ENCODE data around the gene SFMBT2.

The SFMBT2 gene

DNA sequence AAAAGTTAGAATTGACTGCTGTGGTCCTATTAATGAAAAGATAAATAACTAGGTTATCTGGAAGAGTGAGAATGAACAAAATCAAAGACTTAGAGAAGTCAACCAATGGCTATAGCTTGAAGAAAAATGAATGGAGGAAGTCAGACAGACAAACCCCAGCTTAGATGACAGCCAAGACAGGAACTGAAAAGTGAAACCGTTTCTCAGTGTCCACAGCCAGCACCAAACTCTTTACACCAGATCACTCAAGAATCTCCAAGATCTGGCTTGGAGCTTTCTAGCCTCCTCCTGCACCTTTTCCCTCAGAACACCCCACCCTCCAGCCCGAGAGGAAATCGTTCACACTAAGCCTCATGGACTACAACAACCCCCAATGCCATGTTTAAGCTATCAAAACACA is 167.0 kb downstream of the SFMBT2 start:
- no peaks in the 10 kb centered on the region for H3K27me3 ChIP-seq (ENCODE audit: insufficient read depth, low read length)
- H3K79me2 ChIP-seq (ENCODE audit: control insufficient read depth, insufficient read depth, low read length, unreplicated experiment) = no peaks in the 10 kb centered on the region
- H3K4me3 ChIP-seq (ENCODE audit: low read depth, low read length) = no peak overlapping the region
- no peaks in the 10 kb centered on the region for H3K4me1 ChIP-seq (ENCODE audit: control insufficient read depth, insufficient read depth, low read length, unreplicated experiment)
- H2AFZ ChIP-seq (ENCODE audit: low read length, unreplicated experiment) = no peak overlapping the region
- no peaks in the 10 kb centered on the region for H3K36me3 ChIP-seq (ENCODE audit: insufficient read depth, low read length)
- H3K27ac ChIP-seq (ENCODE audit: low read depth, low read length) = no peak overlapping the region

GRCh38 chr10:7243139-7243538 is 167.7 kb downstream of the SFMBT2 start:
- Histone ChIP-seq H3K4me1 (ENCODE audit: control insufficient read depth, insufficient read depth, low read length, unreplicated experiment) (no peaks in the 10 kb centered on the region), H3K27ac (ENCODE audit: low read depth, low read length) (no peak overlapping the region), H3K27me3 (ENCODE audit: insufficient read depth, low read length) (no peaks in the 10 kb centered on the region), H3K36me3 (ENCODE audit: insufficient read depth, low read length) (no peaks in the 10 kb centered on the region), H3K4me3 (ENCODE audit: low read depth, low read length) (no peak overlapping the region), H3K79me2 (ENCODE audit: control insufficient read depth, insufficient read depth, low read length, unreplicated experiment) (no peaks in the 10 kb centered on the region), H2AFZ (ENCODE audit: low read length, unreplicated experiment) (no peak overlapping the region)

GRCh38 chr10:7239312-7239985 is 171.4 kb downstream of the SFMBT2 start:
- Histone ChIP-seq H3K36me3 (ENCODE audit: insufficient read depth, low read length) (no peaks in the 10 kb centered on the region), H3K79me2 (ENCODE audit: control insufficient read depth, insufficient read depth, low read length, unreplicated experiment) (no peaks in the 10 kb centered on the region), H3K4me3 (ENCODE audit: low read depth, low read length) (no peak overlapping the region), H3K4me1 (ENCODE audit: control insufficient read depth, insufficient read depth, low read length, unreplicated experiment) (no peaks in the 10 kb centered on the region), H2AFZ (ENCODE audit: low read length, unreplicated experiment) (no peak overlapping the region), H3K27me3 (ENCODE audit: insufficient read depth, low read length) (no peaks in the 10 kb centered on the region), H3K27ac (ENCODE audit: low read depth, low read length) (no peak overlapping the region)

DNA sequence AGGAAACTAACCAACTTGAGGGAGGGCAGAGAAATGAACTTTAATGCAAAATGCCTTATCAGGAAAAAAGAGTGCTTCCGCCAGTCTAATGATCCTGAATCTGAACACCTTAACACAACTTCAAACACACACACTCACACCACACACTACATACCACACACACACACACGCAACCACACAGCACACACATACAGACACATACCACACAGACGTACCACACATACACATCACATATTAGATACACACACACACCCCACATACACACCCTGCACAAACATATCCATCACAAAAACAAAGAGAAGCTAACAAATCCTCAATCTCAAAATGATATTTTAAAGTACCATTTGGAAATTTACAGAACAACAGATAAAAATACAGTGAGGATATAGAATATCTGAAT is 175.5 kb downstream of the SFMBT2 start:
- Histone ChIP-seq H3K27ac (ENCODE audit: low read depth, low read length) (no peak overlapping the region), H3K4me1 (ENCODE audit: control insufficient read depth, insufficient read depth, low read length, unreplicated experiment) (no peaks in the 10 kb centered on the region), H2AFZ (ENCODE audit: low read length, unreplicated experiment) (no peak overlapping the region), H3K4me3 (ENCODE audit: low read depth, low read length) (no peak overlapping the region), H3K79me2 (ENCODE audit: control insufficient read depth, insufficient read depth, low read length, unreplicated experiment) (no peaks in the 10 kb centered on the region), H3K36me3 (ENCODE audit: insufficient read depth, low read length) (no peaks in the 10 kb centered on the region), H3K27me3 (ENCODE audit: insufficient read depth, low read length) (no peaks in the 10 kb centered on the region)

DNA sequence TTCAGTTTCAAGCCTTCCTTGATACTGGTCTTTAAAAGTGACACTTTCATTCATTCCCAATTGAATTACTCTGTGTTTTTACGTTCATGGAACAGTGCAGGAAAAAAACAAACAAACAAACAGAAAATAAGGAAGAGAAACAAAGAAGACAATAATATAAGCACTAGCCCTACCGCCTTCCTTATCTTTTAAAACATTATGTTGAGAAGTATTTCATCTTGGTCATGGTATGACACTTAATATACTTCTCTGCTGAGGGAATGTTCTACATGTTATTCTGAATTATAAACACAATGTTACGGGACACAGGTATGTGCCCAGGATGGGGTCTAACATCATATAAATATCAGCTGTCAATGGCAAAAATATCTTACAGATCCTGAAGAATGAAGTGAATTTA is 176.7 kb downstream of the SFMBT2 start:
- no peak overlapping the region for H2AFZ ChIP-seq (ENCODE audit: low read length, unreplicated experiment)

GRCh38 chr10:7233259-7233991 is 177.4 kb downstream of the SFMBT2 start:
- Histone ChIP-seq H2AFZ (ENCODE audit: low read length, unreplicated experiment) (no peak overlapping the region), H3K4me1 (ENCODE audit: control insufficient read depth, insufficient read depth, low read length, unreplicated experiment) (no peaks in the 10 kb centered on the region), H3K79me2 (ENCODE audit: control insufficient read depth, insufficient read depth, low read length, unreplicated experiment) (no peaks in the 10 kb centered on the region), H3K27ac (ENCODE audit: low read depth, low read length) (no peak overlapping the region), H3K4me3 (ENCODE audit: low read depth, low read length) (no peak overlapping the region), H3K27me3 (ENCODE audit: insufficient read depth, low read length) (no peaks in the 10 kb centered on the region), H3K36me3 (ENCODE audit: insufficient read depth, low read length) (no peaks in the 10 kb centered on the region)

More for the DNA sequence above, 176.7 kb downstream of the SFMBT2 start:
- Histone ChIP-seq H3K4me3 (ENCODE audit: low read depth, low read length) (no peak overlapping the region), H3K4me1 (ENCODE audit: control insufficient read depth, insufficient read depth, low read length, unreplicated experiment) (no peaks in the 10 kb centered on the region), H3K79me2 (ENCODE audit: control insufficient read depth, insufficient read depth, low read length, unreplicated experiment) (no peaks in the 10 kb centered on the region), H3K27ac (ENCODE audit: low read depth, low read length) (no peak overlapping the region), H3K27me3 (ENCODE audit: insufficient read depth, low read length) (no peaks in the 10 kb centered on the region), H3K36me3 (ENCODE audit: insufficient read depth, low read length) (no peaks in the 10 kb centered on the region)

GRCh38 chr10:7231509-7232414 is 179.1 kb downstream of the SFMBT2 start:
- no peaks in the 10 kb centered on the region for H3K4me1 ChIP-seq (ENCODE audit: control insufficient read depth, insufficient read depth, low read length, unreplicated experiment)
- no peaks in the 10 kb centered on the region for H3K79me2 ChIP-seq (ENCODE audit: control insufficient read depth, insufficient read depth, low read length, unreplicated experiment)
- no peak overlapping the region for H3K27ac ChIP-seq (ENCODE audit: low read depth, low read length)
- H3K4me3 ChIP-seq (ENCODE audit: low read depth, low read length) = no peak overlapping the region
- no peaks in the 10 kb centered on the region for H3K27me3 ChIP-seq (ENCODE audit: insufficient read depth, low read length)
- no peaks in the 10 kb centered on the region for H3K36me3 ChIP-seq (ENCODE audit: insufficient read depth, low read length)
- no peak overlapping the region for H2AFZ ChIP-seq (ENCODE audit: low read length, unreplicated experiment)

DNA sequence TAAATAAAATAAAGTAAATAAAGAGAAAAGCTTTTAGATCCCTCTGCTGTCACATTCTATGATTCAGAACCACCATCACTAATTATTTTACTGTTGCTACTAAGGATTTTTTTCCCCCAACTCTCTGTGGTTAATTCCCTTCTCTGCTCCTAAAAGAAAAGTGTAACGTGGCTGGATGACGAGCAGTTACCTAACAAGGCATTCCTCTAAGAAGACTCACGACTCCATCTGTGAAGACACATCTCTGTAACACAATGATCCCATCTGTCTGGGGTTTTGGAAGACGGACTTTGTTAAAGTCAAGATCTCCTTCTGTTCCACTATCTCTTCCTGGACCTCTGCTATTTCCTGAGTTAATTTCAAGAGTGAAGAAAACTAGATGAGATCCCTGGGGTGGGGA is 179.9 kb downstream of the SFMBT2 start:
- Histone ChIP-seq H3K27ac (ENCODE audit: low read depth, low read length) (no peak overlapping the region), H3K4me3 (ENCODE audit: low read depth, low read length) (no peak overlapping the region), H3K79me2 (ENCODE audit: control insufficient read depth, insufficient read depth, low read length, unreplicated experiment) (no peaks in the 10 kb centered on the region)

GRCh38 chr10:7230036-7230435 is 180.8 kb downstream of the SFMBT2 start:
- H3K36me3 ChIP-seq (ENCODE audit: insufficient read depth, low read length) = no peaks in the 10 kb centered on the region
- H2AFZ ChIP-seq (ENCODE audit: low read length, unreplicated experiment) = no peak overlapping the region
- no peaks in the 10 kb centered on the region for H3K27me3 ChIP-seq (ENCODE audit: insufficient read depth, low read length)
- H3K79me2 ChIP-seq (ENCODE audit: control insufficient read depth, insufficient read depth, low read length, unreplicated experiment) = no peaks in the 10 kb centered on the region
- no peak overlapping the region for H3K27ac ChIP-seq (ENCODE audit: low read depth, low read length)
- no peaks in the 10 kb centered on the region for H3K4me1 ChIP-seq (ENCODE audit: control insufficient read depth, insufficient read depth, low read length, unreplicated experiment)
- H3K4me3 ChIP-seq (ENCODE audit: low read depth, low read length) = no peak overlapping the region

More for the DNA sequence above, 179.9 kb downstream of the SFMBT2 start:
- H2AFZ ChIP-seq (ENCODE audit: low read length, unreplicated experiment) = no peak overlapping the region
- no peaks in the 10 kb centered on the region for H3K36me3 ChIP-seq (ENCODE audit: insufficient read depth, low read length)
- no peaks in the 10 kb centered on the region for H3K27me3 ChIP-seq (ENCODE audit: insufficient read depth, low read length)
- H3K4me1 ChIP-seq (ENCODE audit: control insufficient read depth, insufficient read depth, low read length, unreplicated experiment) = no peaks in the 10 kb centered on the region

- H3K4me3 ChIP-seq (ENCODE audit: low read depth, low read length) = no peak overlapping the region
Observed at GRCh38 chr10:7225133-7225532, 185.7 kb downstream of the SFMBT2 start.

More at GRCh38 chr10:7225133-7225532, 185.7 kb downstream of the SFMBT2 start:
- no peak overlapping the region for H3K27ac ChIP-seq (ENCODE audit: low read depth, low read length)
- no peaks in the 10 kb centered on the region for H3K27me3 ChIP-seq (ENCODE audit: insufficient read depth, low read length)
- H3K79me2 ChIP-seq (ENCODE audit: control insufficient read depth, insufficient read depth, low read length, unreplicated experiment) = no peaks in the 10 kb centered on the region
- no peak overlapping the region for H2AFZ ChIP-seq (ENCODE audit: low read length, unreplicated experiment)
- no peaks in the 10 kb centered on the region for H3K36me3 ChIP-seq (ENCODE audit: insufficient read depth, low read length)
- H3K4me1 ChIP-seq (ENCODE audit: control insufficient read depth, insufficient read depth, low read length, unreplicated experiment) = no peaks in the 10 kb centered on the region
